ENCODE data around the gene CCDC200. TPM values are rescaled to one million over a fixed set of nuclear protein-coding genes. Genes with fewer than 3 reads are reported as not detected.

The CCDC200 gene
- total and polyA plus RNA-seq, 2 of the 13 experiments (the other 11 are each of a cell fraction or from before 2014, with no cell fraction given), result not detected

DNA sequence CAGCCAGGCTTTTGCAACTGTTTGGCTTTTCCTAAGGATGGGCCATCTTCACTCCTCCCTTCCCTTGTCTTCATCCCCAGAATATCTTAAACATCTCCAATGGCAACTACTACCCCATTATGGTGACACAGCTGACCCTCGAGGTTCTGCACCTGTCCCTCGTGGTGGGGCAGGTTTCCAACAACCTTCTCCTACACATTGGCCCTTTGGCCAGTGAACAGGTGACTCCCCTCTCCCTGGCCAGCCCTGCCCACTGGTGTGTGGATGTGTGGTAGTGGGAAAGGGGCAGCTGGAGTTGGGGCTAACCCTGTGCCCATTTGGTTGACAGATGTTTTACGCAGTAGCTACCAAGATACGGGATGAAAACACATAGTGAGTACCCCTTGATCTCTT, 12.1 kb downstream of the CCDC200 start (continued):
- TF ChIP-seq, protein P1, sequence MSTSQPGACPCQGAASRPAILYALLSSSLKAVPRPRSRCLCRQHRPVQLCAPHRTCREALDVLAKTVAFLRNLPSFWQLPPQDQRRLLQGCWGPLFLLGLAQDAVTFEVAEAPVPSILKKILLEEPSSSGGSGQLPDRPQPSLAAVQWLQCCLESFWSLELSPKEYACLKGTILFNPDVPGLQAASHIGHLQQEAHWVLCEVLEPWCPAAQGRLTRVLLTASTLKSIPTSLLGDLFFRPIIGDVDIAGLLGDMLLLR (CRISPR knock-in tag; IDR thresholded peaks at IDR 0.05), result peak; percentile 57; the same call in 1 of the 2 replicates
- TF ChIP-seq ZNF782 (CRISPR knock-in tag; IDR thresholded peaks at IDR 0.05; ENCODE audit: borderline replicate concordance) (no peak), ZNF777 (CRISPR knock-in tag; IDR thresholded peaks at IDR 0.05) (no peak), KLF12 (CRISPR knock-in tag; IDR thresholded peaks at IDR 0.05; ENCODE audit: borderline replicate concordance) (peak; percentile 9; the same call in 1 of the 2 replicates), ZBTB20 (CRISPR knock-in tag; IDR thresholded peaks at IDR 0.05; ENCODE audit: borderline replicate concordance, low read depth) (no peak), SP2 (CRISPR knock-in tag; IDR thresholded peaks at IDR 0.05) (no peak), MTA1 (CRISPR knock-in tag; IDR thresholded peaks at IDR 0.05; ENCODE audit: borderline replicate concordance) (no peak; the same call in 1 of the 2 replicates), ARNT2 (CRISPR knock-in tag; IDR thresholded peaks at IDR 0.05; ENCODE audit: low read depth) (peak; percentile 34; the same call in 1 of the 2 replicates), HNRNPLL (IDR thresholded peaks at IDR 0.05; ENCODE audit: low read depth, low read length, poor library complexity, severe bottlenecking) (no peak), RARG (CRISPR knock-in tag; IDR thresholded peaks at IDR 0.05; ENCODE audit: low read depth) (no peak), TOPORS (CRISPR knock-in tag; IDR thresholded peaks at IDR 0.05) (no peak)
- TF ChIP-seq, protein P2, sequence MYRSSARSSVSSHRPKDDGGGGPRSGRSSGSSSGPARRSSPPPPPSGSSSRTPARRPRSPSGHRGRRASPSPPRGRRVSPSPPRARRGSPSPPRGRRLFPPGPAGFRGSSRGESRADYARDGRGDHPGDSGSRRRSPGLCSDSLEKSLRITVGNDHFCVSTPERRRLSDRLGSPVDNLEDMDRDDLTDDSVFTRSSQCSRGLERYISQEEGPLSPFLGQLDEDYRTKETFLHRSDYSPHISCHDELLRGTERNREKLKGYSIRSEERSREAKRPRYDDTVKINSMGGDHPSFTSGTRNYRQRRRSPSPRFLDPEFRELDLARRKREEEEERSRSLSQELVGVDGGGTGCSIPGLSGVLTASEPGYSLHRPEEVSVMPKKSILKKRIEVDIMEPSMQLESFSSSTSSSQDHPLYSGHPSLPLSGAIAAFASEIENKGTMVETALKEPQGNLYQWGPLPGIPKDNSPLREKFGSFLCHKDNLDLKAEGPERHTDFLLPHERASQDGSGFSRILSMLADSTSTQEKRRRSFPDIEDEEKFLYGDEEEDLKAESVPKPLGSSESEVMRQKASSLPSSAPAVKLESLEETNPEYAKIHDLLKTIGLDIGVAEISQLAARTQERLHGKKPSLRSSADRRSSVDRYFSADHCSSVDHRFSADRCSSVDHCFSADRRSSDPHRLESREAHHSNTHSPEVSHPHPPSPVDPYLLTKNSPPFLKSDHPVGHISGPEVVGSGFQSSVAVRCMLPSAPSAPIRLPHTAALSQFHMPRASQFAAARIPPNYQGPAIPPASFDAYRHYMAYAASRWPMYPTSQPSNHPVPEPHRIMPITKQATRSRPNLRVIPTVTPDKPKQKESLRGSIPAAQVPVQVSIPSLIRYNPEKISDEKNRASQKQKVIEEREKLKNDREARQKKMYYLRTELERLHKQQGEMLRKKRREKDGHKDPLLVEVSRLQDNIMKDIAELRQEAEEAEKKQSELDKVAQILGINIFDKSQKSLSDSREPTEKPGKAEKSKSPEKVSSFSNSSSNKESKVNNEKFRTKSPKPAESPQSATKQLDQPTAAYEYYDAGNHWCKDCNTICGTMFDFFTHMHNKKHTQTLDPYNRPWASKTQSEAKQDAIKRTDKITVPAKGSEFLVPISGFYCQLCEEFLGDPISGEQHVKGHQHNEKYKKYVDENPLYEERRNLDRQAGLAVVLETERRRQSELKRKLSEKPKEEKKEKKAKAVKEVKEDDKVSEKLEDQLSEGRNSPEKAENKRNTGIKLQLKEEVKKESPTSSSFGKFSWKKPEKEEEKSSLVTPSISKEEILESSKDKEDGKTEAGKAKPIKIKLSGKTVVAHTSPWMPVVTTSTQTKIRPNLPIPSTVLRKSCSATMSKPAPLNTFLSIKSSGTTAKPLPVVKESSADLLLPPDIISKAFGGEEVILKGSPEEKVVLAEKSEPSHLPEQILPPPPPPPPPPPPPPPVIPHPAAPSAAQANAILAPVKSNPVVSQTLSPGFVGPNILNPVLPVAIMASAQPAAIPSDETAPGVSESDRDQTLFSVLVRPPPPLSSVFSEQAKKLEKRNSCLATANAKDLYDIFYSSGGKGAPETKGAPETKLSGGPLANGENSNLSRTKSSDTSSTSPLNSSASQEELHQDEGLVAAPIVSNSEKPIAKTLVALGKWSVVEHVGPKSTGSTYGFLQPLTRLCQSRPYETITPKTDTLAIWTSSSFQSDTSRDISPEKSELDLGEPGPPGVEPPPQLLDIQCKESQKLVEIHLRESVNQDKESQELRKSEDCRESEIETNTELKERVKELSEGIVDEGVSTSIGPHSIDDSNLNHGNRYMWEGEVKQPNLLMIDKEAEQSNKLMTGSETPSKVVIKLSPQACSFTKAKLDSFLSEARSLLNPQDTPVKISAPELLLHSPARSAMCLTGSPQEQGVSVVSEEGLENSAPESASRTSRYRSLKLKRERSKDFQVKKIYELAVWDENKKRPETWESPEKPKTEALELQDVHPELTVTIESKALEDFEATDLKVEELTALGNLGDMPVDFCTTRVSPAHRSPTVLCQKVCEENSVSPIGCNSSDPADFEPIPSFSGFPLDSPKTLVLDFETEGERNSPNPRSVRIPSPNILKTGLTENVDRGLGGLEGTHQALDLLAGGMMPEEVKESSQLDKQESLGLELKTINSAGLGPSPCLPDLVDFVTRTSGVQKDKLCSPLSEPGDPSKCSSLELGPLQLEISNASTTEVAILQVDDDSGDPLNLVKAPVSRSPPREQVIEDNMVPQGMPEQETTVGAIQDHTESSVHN (CRISPR knock-in tag; IDR thresholded peaks at IDR 0.05), result no peak
- TF ChIP-seq, protein P3, sequence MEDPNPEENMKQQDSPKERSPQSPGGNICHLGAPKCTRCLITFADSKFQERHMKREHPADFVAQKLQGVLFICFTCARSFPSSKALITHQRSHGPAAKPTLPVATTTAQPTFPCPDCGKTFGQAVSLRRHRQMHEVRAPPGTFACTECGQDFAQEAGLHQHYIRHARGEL (CRISPR knock-in tag; IDR thresholded peaks at IDR 0.05), result 0 out of 2 replicates have a peak, but pooled peaks have one; percentile 52
- TF ChIP-seq, protein P4, sequence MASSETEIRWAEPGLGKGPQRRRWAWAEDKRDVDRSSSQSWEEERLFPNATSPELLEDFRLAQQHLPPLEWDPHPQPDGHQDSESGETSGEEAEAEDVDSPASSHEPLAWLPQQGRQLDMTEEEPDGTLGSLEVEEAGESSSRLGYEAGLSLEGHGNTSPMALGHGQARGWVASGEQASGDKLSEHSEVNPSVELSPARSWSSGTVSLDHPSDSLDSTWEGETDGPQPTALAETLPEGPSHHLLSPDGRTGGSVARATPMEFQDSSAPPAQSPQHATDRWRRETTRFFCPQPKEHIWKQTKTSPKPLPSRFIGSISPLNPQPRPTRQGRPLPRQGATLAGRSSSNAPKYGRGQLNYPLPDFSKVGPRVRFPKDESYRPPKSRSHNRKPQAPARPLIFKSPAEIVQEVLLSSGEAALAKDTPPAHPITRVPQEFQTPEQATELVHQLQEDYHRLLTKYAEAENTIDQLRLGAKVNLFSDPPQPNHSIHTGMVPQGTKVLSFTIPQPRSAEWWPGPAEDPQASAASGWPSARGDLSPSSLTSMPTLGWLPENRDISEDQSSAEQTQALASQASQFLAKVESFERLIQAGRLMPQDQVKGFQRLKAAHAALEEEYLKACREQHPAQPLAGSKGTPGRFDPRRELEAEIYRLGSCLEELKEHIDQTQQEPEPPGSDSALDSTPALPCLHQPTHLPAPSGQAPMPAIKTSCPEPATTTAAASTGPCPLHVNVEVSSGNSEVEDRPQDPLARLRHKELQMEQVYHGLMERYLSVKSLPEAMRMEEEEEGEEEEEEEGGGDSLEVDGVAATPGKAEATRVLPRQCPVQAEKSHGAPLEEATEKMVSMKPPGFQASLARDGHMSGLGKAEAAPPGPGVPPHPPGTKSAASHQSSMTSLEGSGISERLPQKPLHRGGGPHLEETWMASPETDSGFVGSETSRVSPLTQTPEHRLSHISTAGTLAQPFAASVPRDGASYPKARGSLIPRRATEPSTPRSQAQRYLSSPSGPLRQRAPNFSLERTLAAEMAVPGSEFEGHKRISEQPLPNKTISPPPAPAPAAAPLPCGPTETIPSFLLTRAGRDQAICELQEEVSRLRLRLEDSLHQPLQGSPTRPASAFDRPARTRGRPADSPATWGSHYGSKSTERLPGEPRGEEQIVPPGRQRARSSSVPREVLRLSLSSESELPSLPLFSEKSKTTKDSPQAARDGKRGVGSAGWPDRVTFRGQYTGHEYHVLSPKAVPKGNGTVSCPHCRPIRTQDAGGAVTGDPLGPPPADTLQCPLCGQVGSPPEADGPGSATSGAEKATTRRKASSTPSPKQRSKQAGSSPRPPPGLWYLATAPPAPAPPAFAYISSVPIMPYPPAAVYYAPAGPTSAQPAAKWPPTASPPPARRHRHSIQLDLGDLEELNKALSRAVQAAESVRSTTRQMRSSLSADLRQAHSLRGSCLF (CRISPR knock-in tag; IDR thresholded peaks at IDR 0.05; ENCODE audit: borderline replicate concordance), result no peak

Measured in HepG2 (cell line).